Suppressor macrophage treated with lipopolysaccharide for 1 hour (primary cell): ENCODE data around the gene GRPEL2.

Experiments used
- DNase-seq, 3 donors: peaks; one replicate each; pipeline ENCODE4 v3.0.0-alpha.2; 2020 to 2022

The GRPEL2 gene

DNA sequence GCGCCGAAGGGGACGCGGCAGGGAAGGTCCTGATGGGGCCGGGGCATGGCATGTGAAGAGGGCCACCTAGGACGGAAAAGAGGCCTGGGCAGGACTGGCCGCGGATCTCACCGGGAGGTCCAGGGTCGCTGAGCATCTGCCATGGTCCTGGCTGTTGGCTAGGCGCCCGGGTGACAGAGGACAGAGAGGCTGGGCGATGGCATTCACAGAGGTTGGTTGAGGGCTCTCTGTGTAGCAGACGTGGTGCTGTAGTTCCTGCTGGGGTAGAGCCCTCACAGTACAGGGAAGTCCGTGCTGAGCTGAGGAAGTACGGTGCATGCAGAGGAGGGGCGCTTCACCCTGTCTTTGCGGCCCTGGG is 13.0 kb downstream of the GRPEL2 start:
- DNase-seq = peak; percentile 53 to 55 (median 54)

- peak in 1 of 3 donors; percentile 18 for DNase-seq
Observed at GRCh38 chr5:149358868-149359495, 13.7 kb downstream of the GRPEL2 start.

GRCh38 chr5:149360272-149360671 is 15.0 kb downstream of the GRPEL2 start:
- peak in 1 of 3 donors; percentile 17 for DNase-seq

DNA sequence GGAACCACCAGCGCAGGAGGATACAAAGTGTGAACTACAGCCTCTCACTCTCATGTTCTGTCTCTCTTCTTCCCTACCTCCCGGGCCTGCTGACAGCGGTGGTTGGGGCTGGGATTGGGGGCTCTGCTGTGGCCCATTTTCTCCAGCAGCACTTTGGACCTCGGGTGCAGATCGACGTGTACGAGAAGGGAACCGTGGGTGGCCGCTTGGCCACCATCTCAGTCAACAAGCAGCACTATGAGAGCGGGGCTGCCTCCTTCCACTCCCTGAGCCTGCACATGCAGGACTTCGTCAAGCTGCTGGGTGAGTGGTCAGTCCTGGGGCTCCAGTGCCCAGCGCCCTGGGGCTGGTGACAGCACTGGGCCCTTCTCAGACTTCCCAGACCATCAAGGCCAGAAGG is 17.2 kb downstream of the GRPEL2 start:
- DNase-seq = peak in 1 of 3 donors; percentile 5

GRCh38 chr5:149363358-149363757 is 18.1 kb downstream of the GRPEL2 start:
- peak in 1 of 3 donors; percentile 30 for DNase-seq

- DNase-seq = no peak
Observed at GRCh38 chr5:149363936-149364335, 18.6 kb downstream of the GRPEL2 start.

DNA sequence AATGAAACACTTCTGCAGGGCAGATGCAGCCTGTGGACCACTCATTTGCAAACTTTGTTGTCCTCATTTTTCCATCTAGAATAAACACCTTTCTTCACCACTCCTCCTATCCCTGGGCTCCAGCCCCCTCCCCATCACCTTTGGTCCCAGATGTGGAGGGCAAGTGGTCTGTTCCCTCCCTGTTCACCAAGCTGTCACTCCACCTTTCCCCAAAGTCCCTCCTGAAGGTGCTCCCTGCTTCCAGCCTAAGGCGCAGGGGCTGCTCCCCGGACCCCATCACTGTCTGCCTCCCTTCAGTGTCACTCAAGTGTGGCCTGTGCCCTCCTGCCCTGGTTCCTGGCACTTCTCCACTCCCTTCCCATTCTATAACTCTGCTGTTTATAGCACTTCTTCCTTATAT is 19.4 kb downstream of the GRPEL2 start:
- no peak for DNase-seq

DNA sequence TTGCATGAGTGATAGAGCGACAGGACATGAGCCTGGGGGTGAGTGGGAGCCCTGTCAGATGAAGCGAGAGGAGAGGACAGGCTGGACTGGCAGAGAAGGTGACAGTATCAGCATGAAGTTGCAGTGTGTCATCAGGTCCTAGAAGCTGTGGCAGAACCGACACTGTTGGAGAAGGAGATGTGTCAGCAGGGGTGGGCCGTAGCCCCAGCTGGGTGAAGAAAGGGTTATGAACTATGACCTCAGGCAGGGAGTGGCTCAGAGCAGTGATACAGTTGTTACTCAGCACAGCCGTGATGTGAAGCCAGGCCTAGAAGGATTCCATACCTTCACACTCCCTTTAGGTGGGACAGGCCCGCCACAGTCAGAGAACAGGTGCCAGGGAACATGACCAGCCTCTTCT is 20.1 kb downstream of the GRPEL2 start:
- no peak for DNase-seq

- DNase-seq = no peak
Observed at GRCh38 chr5:149366169-149366729, 20.9 kb downstream of the GRPEL2 start.

DNA sequence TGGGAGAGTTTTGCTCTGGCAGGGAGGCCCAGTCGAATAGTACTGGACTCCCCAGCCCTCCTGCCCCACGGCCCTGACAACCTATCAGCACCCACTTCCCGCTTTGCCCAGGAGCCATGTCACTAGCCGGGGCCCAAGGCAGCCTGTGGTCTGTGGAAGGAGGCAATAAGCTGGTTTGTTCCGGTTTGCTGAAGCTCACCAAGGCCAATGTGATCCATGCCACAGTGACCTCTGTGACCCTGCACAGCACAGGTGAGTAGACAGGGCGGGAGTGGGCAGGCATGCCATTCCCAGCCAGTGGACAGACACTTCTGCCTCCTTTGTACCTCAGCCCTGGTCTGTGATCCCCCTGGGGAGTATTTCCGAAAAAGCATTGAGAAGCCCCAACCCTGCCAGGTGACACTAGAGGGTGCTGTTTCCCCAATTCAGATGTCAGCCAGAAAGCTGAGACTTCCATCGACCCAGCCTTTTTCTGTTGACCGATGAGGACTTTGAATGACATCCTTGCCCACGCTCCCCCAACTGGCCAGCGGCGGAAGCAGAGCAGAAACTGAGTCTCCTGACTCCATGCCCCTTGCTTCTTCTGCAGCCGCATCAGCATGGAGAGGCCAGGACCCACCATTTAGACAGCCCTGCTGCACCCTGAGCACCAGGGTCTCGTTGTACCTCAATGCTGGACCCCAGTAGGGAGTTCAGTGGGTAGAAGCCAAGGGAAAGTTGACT is 22.1 kb downstream of the GRPEL2 start:
- DNase-seq = peak; percentile 62 to 76 (median 68)

- no peak for DNase-seq
Observed at GRCh38 chr5:149367972-149368645, 22.8 kb downstream of the GRPEL2 start.

- no peak for DNase-seq
Observed at GRCh38 chr5:149370878-149371277, 25.6 kb downstream of the GRPEL2 start.

GRCh38 chr5:149371296-149371962 is 26.1 kb downstream of the GRPEL2 start:
- peak; percentile 66 to 83 (median 74) for DNase-seq

DNA sequence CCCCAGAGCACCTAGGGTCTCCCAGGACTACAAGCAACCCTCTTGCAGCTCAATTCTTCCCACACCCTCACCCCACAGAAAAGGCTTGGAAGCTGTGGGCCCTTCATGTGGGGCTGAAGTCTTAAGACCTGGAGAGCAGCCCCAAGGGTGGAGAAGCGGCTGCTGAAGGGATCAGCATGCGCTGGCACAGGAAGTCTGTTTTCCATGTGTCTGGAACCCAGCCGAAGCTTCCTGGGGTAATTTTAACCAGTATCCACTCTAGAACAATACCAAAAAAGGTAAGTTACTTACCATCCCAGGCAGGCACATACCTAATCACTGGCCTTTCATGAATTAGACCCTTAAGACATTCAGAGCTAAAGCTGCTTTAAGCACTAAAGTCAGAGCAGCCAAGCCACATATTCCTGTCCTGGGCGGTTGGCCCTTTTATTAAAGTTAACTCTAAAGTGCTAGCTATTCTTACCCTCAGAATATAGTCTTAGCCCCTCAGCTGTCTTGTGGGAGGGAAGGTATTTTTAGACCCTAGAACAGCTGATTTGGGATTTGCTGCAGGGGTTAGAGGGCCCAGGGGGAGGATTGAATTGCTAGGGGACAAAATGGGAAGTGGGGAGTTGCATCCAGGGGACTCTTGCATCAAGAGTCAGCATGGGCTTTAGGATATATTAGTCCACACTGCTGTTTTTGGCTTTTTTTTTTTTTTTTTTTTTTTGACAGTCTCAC is 26.9 kb downstream of the GRPEL2 start:
- peak in 2 of 3 donors; percentile 18 to 29 for DNase-seq

- DNase-seq = no peak
Observed at GRCh38 chr5:149372932-149373331, 27.6 kb downstream of the GRPEL2 start.

DNA sequence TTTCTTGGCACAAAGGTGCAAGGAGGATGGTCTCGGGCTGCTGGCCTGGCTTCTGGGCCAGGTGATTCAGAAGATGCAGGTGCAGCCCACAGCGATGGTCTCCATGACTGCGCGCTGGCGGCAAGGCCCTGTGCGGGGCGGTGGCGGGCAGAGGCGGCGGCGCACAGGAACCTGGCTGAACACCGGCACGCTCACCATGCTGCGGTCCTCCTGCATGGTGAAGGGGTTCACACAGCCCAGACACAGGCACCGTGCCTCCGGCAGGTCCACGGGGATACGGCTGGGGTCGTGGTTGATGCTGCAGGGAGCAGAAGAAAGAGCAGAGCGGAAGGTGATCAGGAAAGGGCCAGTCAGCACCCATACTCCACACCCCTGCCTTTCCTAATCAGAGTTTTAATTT is 29.0 kb downstream of the GRPEL2 start:
- no peak for DNase-seq

GRCh38 chr5:149374801-149375200 is 29.5 kb downstream of the GRPEL2 start:
- DNase-seq = no peak

DNA sequence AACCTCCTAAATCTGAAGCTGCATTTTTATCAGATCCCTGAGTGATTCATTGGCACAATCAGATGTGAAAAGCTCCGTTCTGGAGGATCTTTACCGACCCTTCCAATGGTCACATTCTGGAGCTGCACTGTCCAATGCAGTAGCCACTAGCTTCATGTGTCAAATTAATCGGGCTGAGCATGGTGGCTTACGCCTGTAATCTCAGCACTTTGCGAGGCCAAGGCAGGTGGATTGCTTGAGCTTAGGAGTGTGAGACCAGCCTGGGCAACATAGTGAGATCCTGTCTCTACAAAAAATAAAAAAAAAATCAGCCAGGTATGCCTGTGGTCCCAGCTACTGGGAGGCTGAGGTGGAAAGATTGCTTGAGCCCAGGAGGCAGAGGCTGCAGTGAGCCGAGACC is 30.1 kb downstream of the GRPEL2 start:
- no peak for DNase-seq

DNA sequence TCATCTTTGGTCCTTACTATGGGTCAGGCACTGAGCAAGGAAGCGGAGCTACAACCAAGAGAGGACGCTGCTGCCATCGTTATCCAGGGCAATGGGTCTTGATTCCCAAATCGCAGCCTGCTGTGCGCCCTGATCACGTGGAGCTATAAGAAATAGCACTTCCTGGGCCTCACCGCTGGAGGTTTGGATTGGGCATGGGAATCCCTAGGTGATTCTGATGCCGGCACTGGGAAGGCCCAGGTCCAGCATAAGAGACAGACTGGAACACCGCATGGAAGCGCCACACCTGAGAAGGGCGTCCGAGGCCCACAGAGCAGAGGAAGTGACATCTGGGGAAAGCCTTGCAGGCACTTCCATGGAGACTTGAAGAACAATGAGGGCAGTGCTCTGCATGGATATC is 30.8 kb downstream of the GRPEL2 start:
- DNase-seq = no peak

DNA sequence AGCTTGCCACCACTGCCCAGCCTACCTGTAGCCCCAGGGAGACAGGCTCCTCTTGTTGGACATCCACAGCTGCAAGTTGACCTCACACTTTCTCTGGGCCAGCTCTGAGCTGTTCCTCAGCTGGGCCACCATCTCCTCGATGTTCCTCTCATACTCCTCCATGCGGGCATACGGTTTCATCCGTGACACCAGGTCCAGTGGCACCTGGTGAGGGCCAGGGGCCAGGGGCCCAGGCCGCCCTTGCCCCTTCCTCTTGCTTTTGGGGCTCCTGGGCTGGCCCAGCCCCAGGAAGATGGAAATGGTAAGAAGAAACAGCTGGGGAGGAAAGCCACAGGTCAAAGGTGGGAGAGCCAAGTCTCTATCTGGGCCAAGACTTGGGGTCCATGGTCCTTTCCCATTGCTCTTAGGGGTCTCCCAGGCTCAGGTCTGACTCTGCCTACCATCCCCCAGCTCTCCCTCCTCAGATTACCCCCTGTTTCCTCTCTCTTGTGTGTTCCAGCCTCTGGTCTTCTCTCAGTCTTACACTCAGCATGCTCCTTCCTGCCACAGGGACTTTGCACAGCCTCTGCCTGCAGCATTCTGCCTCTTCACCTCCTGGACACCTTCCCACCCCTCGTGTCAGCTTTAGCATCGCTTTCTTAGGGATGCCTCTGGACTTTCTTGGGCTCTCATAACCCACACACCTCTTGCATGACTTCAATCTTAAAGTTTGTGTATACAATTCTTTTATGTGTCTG is 31.6 kb downstream of the GRPEL2 start:
- DNase-seq = no peak

DNA sequence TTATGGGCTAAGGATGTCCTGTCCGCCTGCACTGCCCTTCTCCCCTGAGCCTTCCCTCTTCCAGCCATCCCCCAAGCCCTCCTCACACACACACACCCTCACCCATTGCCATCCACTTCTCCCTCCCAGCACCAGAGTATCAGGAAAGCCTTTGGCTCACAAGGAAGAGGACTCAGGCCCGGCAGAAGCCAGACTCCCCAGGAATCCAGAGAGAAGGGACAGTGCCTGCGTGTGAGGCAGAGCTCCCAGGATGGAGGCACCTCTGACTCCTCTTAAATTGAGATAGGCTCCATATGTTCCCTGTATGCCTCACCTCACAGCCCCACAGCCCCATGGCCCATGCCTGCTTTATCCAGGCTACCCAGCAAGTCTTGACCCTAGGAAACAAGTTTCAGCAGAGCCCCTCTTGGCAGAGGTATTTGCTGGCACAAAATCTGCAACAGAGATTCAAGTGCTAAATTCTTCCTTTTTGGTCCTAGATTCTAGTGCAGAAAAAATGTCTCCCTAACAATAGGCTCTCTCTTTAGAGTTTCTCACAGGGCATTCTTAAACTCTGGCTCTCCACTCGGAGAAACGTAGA is 33.0 kb downstream of the GRPEL2 start:
- no peak for DNase-seq
